Activated CD4-positive, alpha-beta T cell treated with anti-CD3 and anti-CD28 coated beads, Interleukin-2, amount 10 ng/mL, durations not matched to agents 7 days and 5 days (primary cell): ENCODE data around the gene WDR37. TPM values are rescaled to one million over a fixed set of nuclear protein-coding genes. Genes with fewer than 3 reads are reported as not detected.
A peak's percentile ranks its signal among the peaks of the same experiment; 100 is the strongest.

Experiments
- CTCF ChIA-PET: fragments of 350-600 bp; sonication (Branson Sonifier 250); formaldehyde crosslinking; loops from one replicate; lab custom pipeline; 2021; ENCODE audit warnings: antibody characterized with exemption; lab: Charles Lee
- POLR2A ChIA-PET: fragments of 350-600 bp; sonication (Branson Sonifier 250); formaldehyde crosslinking; loops from one replicate; lab custom pipeline; 2021; ENCODE audit warnings: antibody characterized with exemption; lab: Charles Lee
- DNase-seq: peaks from one replicate; pipeline ENCODE4 v3.0.0-alpha.2; 2020
- H3K27ac Mint-ChIP-seq: one replicate; pipeline ENCODE4 v1.8.0; 2021; ENCODE audit warnings: mild to moderate bottlenecking, moderate library complexity, mixed read lengths
- H3K27me3 Mint-ChIP-seq: one replicate; pipeline ENCODE4 v1.8.0; 2021; ENCODE audit warnings: mixed read lengths
- H3K36me3 Mint-ChIP-seq: one replicate; pipeline ENCODE4 v1.8.0; 2021; ENCODE audit warnings: low read depth, mixed read lengths
- H3K4me1 Mint-ChIP-seq: one replicate; pipeline ENCODE4 v1.8.0; 2021; ENCODE audit warnings: mixed read lengths
- H3K4me3 Mint-ChIP-seq: one replicate; pipeline ENCODE4 v1.8.0; 2021; ENCODE audit warnings: mild to moderate bottlenecking, moderate library complexity, mixed read lengths
- H3K9me3 Mint-ChIP-seq: one replicate; pipeline ENCODE4 v1.8.0; 2021; ENCODE audit warnings: mixed read lengths
- total RNA-seq, 2 experiments: library from RNA; stranded (reverse); gene quantifications; one replicate each; pipeline ENCODE4 v1.2.3, GENCODE V29; 2021

WDR37 gene
- total RNA-seq, 2 experiments from 2014 or later = 31.9 to 35.0 TPM

- ChIA-PET CTCF (interaction anchor here (0.6 to 1.3 kb wide), 5 partner anchors 28 to 271 kb away, joined by 3 read pairs; no protein-coding TSS in a partner anchor), POLR2A (no interaction called here)
- no peak for DNase-seq
- H3K27me3 Mint-ChIP-seq = no peaks in the 10 kb centered on the region
- H3K27ac Mint-ChIP-seq = peak overlapping the region; percentile 93
- peaks cover 50% of the 10 kb centered on the region for H3K4me1 Mint-ChIP-seq
- peaks cover 43% of the 10 kb centered on the region for H3K36me3 Mint-ChIP-seq
- peak overlapping the region; percentile 73 for H3K4me3 Mint-ChIP-seq
- H3K9me3 Mint-ChIP-seq = no peaks in the 10 kb centered on the region
Measured at GRCh38 chr10:1044964-1045363, 11.2 kb upstream of the WDR37 start.

- peak overlapping the region; percentile 73 for H3K4me3 Mint-ChIP-seq
- H3K27me3 Mint-ChIP-seq = no peaks in the 10 kb centered on the region
- H3K9me3 Mint-ChIP-seq = no peaks in the 10 kb centered on the region
- no peak for DNase-seq
- CTCF ChIA-PET = interaction anchor here (0.6 to 0.9 kb wide), 3 partner anchors 62 to 270 kb away, joined by 3 read pairs; no protein-coding TSS in a partner anchor
- peaks cover 38% of the 10 kb centered on the region for H3K36me3 Mint-ChIP-seq
- peak overlapping the region; percentile 93 for H3K27ac Mint-ChIP-seq
- H3K4me1 Mint-ChIP-seq = peaks cover 51% of the 10 kb centered on the region
- POLR2A ChIA-PET = no interaction called here
Measured at GRCh38 chr10:1045415-1045814, 10.8 kb upstream of the WDR37 start.

GRCh38 chr10:1047937-1048336, 8.2 kb upstream of the WDR37 start:
- Mint-ChIP-seq H3K36me3 (peaks cover 40% of the 10 kb centered on the region), H3K4me1 (peaks cover 67% of the 10 kb centered on the region), H3K9me3 (no peaks in the 10 kb centered on the region), H3K27me3 (no peaks in the 10 kb centered on the region), H3K27ac (peak overlapping the region; percentile 98), H3K4me3 (peak overlapping the region; percentile 92)
- DNase-seq = peak; percentile 29
- POLR2A ChIA-PET = interaction anchor here (0.6 kb wide), 1 partner anchor 61 kb away, joined by 4 read pairs; no protein-coding TSS in a partner anchor
- CTCF ChIA-PET = no interaction called here

- H3K27ac Mint-ChIP-seq = peak overlapping the region; percentile 98
- peak; percentile 56 for DNase-seq
- peaks cover 65% of the 10 kb centered on the region for H3K4me1 Mint-ChIP-seq
- ChIA-PET CTCF (no interaction called here), POLR2A (interaction anchor here (0.6 kb wide), 1 partner anchor 61 kb away, joined by 4 read pairs; no protein-coding TSS in a partner anchor)
- no peaks in the 10 kb centered on the region for H3K9me3 Mint-ChIP-seq
- H3K27me3 Mint-ChIP-seq = no peaks in the 10 kb centered on the region
- H3K36me3 Mint-ChIP-seq = peaks cover 40% of the 10 kb centered on the region
- H3K4me3 Mint-ChIP-seq = peak overlapping the region; percentile 92
Measured at GRCh38 chr10:1048349-1048731, 7.8 kb upstream of the WDR37 start.

- Mint-ChIP-seq H3K27ac (peak within 1 kb of the TSS; percentile 98), H3K27me3 (no peaks in the 10 kb centered on the region), H3K4me3 (peak within 1 kb of the TSS; percentile 92), H3K9me3 (no peaks in the 10 kb centered on the region), H3K4me1 (peaks cover 65% of the 10 kb centered on the region), H3K36me3 (peaks cover 42% of the 10 kb centered on the region)
- ChIA-PET POLR2A (interaction anchor here (0.6 to 1.0 kb wide), 4 partner anchors 9 to 63 kb away, joined by 3 to 4 read pairs (median 3); no protein-coding TSS in a partner anchor), CTCF (interaction anchor here (0.9 to 1.6 kb wide), 3 partner anchors 20 to 60 kb away, joined by 3 read pairs; partner anchors contain the start of gene GTPBP4)
- peak; percentile 97 for DNase-seq
Measured at GRCh38 chr10:1048732-1049424, 7.3 kb upstream of the WDR37 start, which contains the start of gene IDI1. TSS of gene IDI1 (minus strand) at chr10:1049119. CDS start at chr10:1049003, 116 bp downstream.

GRCh38 chr10:1049425-1049958, 6.7 kb upstream of the WDR37 start:
- Mint-ChIP-seq H3K36me3 (peaks cover 44% of the 10 kb centered on the region), H3K4me3 (peak overlapping the region; percentile 92), H3K9me3 (no peaks in the 10 kb centered on the region), H3K27ac (peak overlapping the region; percentile 98), H3K4me1 (peaks cover 65% of the 10 kb centered on the region), H3K27me3 (no peaks in the 10 kb centered on the region)
- CTCF ChIA-PET = interaction anchor here (0.9 to 1.6 kb wide), 3 partner anchors 19 to 61 kb away, joined by 3 read pairs; partner anchors contain the start of gene GTPBP4
- POLR2A ChIA-PET = interaction anchor here (0.7 to 1.0 kb wide), 3 partner anchors 8 to 63 kb away, joined by 3 read pairs; no protein-coding TSS in a partner anchor
- DNase-seq = no peak

GRCh38 chr10:1050145-1050544, 6.0 kb upstream of the WDR37 start:
- peaks cover 65% of the 10 kb centered on the region for H3K4me1 Mint-ChIP-seq
- H3K27ac Mint-ChIP-seq = peak overlapping the region; percentile 98
- ChIA-PET CTCF (interaction anchor here (1.0 to 1.6 kb wide), 2 partner anchors 57 to 61 kb away, joined by 3 read pairs; partner anchors contain the start of gene GTPBP4), POLR2A (interaction anchor here (0.6 kb wide), 1 partner anchor 116 kb away, joined by 6 read pairs; no protein-coding TSS in a partner anchor)
- no peaks in the 10 kb centered on the region for H3K27me3 Mint-ChIP-seq
- no peaks in the 10 kb centered on the region for H3K9me3 Mint-ChIP-seq
- H3K4me3 Mint-ChIP-seq = peak overlapping the region; percentile 92
- peak; percentile 41 for DNase-seq
- H3K36me3 Mint-ChIP-seq = peaks cover 45% of the 10 kb centered on the region

- no peaks in the 10 kb centered on the region for H3K27me3 Mint-ChIP-seq
- H3K36me3 Mint-ChIP-seq = peaks cover 41% of the 10 kb centered on the region
- H3K27ac Mint-ChIP-seq = peak overlapping the region; percentile 79
- POLR2A ChIA-PET = interaction anchor here (0.6 kb wide), 1 partner anchor 117 kb away, joined by 6 read pairs; no protein-coding TSS in a partner anchor
- CTCF ChIA-PET = interaction anchor here (1.6 kb wide), 1 partner anchor 58 kb away, joined by 3 read pairs; no protein-coding TSS in a partner anchor
- peak overlapping the region; percentile 92 for H3K4me3 Mint-ChIP-seq
- no peaks in the 10 kb centered on the region for H3K9me3 Mint-ChIP-seq
- peak; percentile 63 for DNase-seq
- peaks cover 65% of the 10 kb centered on the region for H3K4me1 Mint-ChIP-seq
Measured at GRCh38 chr10:1050554-1050953, 5.6 kb upstream of the WDR37 start.

GRCh38 chr10:1054684-1055083, 1.5 kb upstream of the WDR37 start:
- peak overlapping the region; percentile 11 for H3K27ac Mint-ChIP-seq
- peak overlapping the region; percentile 92 for H3K4me3 Mint-ChIP-seq
- no peaks in the 10 kb centered on the region for H3K9me3 Mint-ChIP-seq
- no peaks in the 10 kb centered on the region for H3K27me3 Mint-ChIP-seq
- POLR2A ChIA-PET = no interaction called here
- peaks cover 52% of the 10 kb centered on the region for H3K36me3 Mint-ChIP-seq
- peaks cover 76% of the 10 kb centered on the region for H3K4me1 Mint-ChIP-seq
- no peak for DNase-seq
- CTCF ChIA-PET = no interaction called here

- no peak for DNase-seq
- Mint-ChIP-seq H3K4me1 (peaks cover 81% of the 10 kb centered on the region), H3K9me3 (no peaks in the 10 kb centered on the region), H3K27me3 (no peaks in the 10 kb centered on the region), H3K27ac (peak overlapping the region; percentile 96), H3K36me3 (peaks cover 61% of the 10 kb centered on the region), H3K4me3 (peak overlapping the region; percentile 99)
- POLR2A ChIA-PET = interaction anchor here (1.0 kb wide), 1 partner anchor 8 kb away, joined by 3 read pairs; the partner anchor contains the start of gene IDI1
- CTCF ChIA-PET = no interaction called here
Measured at GRCh38 chr10:1057106-1057657, 997 bp downstream of the WDR37 start.

- H3K9me3 Mint-ChIP-seq = no peaks in the 10 kb centered on the region
- no peak for DNase-seq
- peak overlapping the region; percentile 99 for H3K4me3 Mint-ChIP-seq
- H3K27me3 Mint-ChIP-seq = no peaks in the 10 kb centered on the region
- peaks cover 82% of the 10 kb centered on the region for H3K4me1 Mint-ChIP-seq
- peaks cover 56% of the 10 kb centered on the region for H3K36me3 Mint-ChIP-seq
- POLR2A ChIA-PET = interaction anchor here (1.0 kb wide), 1 partner anchor 9 kb away, joined by 3 read pairs; the partner anchor contains the start of gene IDI1
- CTCF ChIA-PET = no interaction called here
- H3K27ac Mint-ChIP-seq = peak overlapping the region; percentile 96
Measured at GRCh38 chr10:1058017-1058416, 1.8 kb downstream of the WDR37 start.

GRCh38 chr10:1059902-1060301, 3.7 kb downstream of the WDR37 start:
- Mint-ChIP-seq H3K36me3 (peaks cover 55% of the 10 kb centered on the region), H3K4me3 (no peak overlapping the region)

More at GRCh38 chr10:1059902-1060301, 3.7 kb downstream of the WDR37 start:
- Mint-ChIP-seq H3K9me3 (no peaks in the 10 kb centered on the region), H3K27me3 (no peaks in the 10 kb centered on the region), H3K27ac (peak overlapping the region; percentile 25), H3K4me1 (peaks cover 80% of the 10 kb centered on the region)
- ChIA-PET CTCF (interaction anchor here (1.4 kb wide), 1 partner anchor 15 kb away, joined by 3 read pairs; no protein-coding TSS in a partner anchor), POLR2A (no interaction called here)
- no peak for DNase-seq
